GM12864 (cell line): ENCODE measurements around the gene PHRF1.

ENCODE experiments used
- DNase-seq: peaks from one replicate; pipeline ENCODE4 v3.0.0-alpha.2; 2011; ENCODE audit warnings: low read depth
- H3K4me3 ChIP-seq: 2 replicates; pipeline ENCODE4 v1.5.1; 2011; ENCODE audit warnings: mild to moderate bottlenecking, low read depth, low read length, control low read depth
- TF ChIP-seq, protein P1 (sequence below): IDR thresholded peaks from 2 replicates; pipeline ENCODE4 v1.5.1; 2011; ENCODE audit warnings: low read depth, mild to moderate bottlenecking, moderate library complexity, low read length, control low read depth, inconsistent platforms; ENCODE audit errors: missing control alignments

Gene PHRF1

DNA sequence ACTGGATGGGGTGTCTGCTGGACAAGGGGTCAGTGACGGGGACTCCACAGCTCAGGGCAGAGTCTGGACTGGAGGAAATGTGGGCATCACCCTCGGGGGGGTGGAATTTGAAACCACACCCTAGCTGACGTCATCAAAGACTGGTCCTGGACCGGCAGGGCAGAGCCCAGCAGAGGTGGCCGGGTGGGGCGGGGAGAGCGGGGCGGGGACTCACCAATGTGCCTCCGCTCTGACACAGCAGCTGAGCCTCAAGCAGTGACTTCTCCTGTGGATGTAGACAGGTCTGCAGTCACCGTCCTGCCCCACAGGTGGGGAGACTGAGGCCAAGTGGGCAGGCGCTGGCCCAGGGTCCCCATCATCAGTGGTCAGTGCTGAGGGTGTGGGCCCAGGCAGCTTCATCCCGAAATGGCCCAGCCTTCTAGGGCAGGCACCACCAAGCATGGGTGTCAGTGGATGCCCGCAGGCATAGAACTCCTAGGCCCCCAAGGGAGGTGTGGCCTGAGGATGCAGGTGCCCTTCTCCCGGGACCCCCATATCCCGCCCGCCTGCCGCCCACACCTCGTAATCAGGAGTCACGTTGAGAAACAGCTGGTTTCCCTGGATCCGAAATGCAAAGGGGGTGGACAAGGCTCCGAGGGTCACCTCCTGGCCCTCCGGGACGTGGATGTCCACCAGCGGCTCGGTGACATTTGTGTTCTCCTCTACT is 47.9 kb downstream of the PHRF1 start:
- H3K4me3 ChIP-seq = no peak overlapping the region
- TF ChIP-seq, protein P1, sequence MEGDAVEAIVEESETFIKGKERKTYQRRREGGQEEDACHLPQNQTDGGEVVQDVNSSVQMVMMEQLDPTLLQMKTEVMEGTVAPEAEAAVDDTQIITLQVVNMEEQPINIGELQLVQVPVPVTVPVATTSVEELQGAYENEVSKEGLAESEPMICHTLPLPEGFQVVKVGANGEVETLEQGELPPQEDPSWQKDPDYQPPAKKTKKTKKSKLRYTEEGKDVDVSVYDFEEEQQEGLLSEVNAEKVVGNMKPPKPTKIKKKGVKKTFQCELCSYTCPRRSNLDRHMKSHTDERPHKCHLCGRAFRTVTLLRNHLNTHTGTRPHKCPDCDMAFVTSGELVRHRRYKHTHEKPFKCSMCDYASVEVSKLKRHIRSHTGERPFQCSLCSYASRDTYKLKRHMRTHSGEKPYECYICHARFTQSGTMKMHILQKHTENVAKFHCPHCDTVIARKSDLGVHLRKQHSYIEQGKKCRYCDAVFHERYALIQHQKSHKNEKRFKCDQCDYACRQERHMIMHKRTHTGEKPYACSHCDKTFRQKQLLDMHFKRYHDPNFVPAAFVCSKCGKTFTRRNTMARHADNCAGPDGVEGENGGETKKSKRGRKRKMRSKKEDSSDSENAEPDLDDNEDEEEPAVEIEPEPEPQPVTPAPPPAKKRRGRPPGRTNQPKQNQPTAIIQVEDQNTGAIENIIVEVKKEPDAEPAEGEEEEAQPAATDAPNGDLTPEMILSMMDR = no peak
- no peak for DNase-seq

DNA sequence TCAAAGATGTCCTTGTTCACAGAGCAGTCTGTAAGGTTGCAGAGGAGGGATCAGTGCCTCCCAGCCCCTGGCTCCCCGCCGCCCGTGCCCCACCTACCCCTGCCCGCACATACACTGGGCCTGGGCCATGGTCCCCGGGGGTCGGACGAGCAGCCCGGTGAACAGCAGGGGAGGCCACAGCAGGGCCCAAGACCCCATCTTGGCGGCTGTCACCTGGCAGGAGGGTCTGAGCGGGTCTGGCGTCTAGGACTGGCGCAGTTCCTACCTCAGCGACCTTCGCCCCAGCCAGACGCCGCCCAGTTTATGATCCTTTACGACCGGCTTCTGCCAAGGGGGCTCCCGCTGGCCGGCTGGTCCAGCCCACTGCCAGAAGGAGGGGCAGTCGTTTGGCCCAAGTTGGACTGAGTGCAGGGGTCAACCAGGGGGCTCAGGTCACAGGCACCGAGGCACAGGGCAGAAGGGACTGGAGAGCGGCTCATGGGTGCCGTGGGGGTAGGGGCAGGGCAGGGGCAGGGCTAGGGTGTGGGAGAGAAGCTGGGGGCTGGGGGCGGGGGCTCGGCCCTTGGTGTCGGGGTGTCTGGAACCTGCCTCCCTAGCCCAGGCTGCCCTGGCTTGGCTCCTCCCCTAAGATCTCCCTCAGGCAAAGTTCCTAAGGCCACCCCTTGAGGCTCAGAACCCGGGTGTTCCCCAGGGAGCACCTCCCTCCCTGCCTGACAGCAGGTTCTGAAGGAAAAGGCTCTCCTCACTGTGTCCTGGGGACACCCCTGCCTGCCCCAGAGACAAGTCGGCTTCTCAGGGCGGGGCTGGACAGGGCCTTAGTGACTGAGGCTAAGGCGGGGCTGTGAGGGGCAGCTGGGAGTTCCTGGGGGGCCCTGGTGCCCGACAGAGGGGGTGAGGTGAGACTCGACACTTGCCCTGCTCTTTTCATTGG is 48.7 kb downstream of the PHRF1 start, which contains the start of gene CDHR5:
Gene CDHR5, minus strand, starts transcription at position 251 of the 931 bp plus-strand sequence. Its CDS starts 53 bp downstream, at position 198.
- no peak within 1 kb of the TSS for H3K4me3 ChIP-seq
- no peak for DNase-seq
- TF ChIP-seq, protein P1 = no peak

DNA sequence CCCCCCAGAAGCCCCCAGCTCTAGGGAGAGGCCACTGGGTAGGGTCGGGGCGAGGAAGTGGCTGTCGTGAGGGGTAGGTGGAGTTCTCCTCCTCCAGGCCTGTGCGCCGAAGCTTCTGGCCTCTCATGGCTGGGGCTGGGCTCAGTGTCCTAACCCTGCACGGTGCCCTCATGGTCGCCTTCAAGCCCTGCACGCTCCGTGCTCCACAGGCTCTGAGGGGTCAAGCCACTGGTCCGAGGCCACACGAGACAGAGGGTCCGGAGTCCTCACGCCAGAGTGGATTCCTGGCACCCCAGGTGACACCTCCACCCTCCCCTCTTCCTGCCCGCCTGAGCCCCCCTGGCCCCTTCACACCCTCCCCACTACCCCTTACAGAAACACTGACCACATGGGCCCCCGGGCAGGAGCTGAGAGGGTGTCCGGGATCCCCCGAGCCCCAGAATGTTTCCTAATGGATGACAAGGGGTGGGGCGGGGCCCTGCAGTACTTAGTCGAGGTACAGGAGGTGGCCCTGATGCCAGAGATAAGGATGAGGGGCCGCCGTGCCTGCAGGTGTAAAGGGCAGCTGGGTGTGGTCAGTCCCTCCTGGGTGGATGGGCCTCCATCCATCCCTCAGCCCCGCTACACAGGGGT is 49.5 kb downstream of the PHRF1 start:
- TF ChIP-seq, protein P1 = no peak
- no peak overlapping the region for H3K4me3 ChIP-seq
- DNase-seq = no peak

DNA sequence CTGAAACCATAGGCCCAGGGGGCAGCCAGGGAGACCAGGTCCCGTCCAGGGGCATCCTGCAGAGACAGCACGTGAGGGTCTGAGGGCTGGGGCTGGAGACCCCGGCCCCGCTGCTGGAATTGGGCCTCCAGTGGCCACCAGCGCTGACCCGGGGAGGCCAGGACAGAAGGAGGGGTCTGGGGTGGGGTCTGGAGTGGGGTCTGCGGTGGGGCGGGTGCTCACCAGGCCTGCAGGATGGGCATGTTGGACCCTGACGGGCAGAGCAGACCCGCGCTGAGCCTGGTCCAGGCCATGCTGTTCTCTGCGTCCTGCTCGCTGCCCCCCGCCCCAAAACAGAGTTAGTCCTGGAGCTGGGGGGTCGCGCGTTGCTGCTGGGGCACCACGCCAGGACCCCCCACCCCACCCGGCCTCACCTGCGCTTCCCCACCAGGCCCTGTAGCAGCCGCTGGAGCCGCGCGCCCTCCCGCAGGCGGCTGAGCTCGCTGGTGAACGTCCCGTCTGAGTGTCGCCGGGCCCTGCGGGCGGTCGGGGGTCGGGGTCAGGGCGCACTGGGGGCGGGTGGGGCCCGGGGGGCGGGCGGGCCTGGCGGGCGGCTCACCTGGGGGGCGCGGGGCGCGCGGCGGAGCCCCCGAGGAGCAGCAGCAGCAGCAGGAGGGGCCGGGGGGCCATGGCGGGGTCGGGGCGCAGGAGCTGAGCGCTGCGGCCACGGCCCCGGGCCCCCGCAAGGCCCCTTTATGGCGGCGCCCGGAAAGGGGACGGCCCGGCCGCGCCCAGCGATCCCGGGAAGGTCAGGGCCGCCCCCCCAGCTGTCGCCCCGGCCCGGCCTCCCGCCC is 50.4 kb downstream of the PHRF1 start, which contains the start of gene SCT:
Gene SCT, minus strand, starts transcription at position 707 of the 833 bp plus-strand sequence. Its CDS starts 38 bp downstream, at position 669.
- no peak within 1 kb of the TSS for H3K4me3 ChIP-seq
- no peak for DNase-seq
- TF ChIP-seq, protein P1 = no peak

DNA sequence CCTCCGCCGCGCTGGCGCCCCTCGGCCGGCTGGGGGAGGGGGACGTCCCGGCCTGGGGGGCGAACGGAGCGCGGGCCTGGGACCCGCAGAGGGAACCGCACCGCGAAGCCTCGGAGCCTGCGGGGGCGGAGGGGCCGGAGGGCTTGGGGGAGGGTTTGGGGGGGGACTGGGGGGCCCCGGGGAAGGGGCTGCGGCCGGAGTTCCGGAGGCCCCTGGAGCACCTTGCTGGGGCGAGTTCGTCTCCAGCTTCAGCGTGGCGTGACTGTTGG is 51.0 kb downstream of the PHRF1 start:
- no peak for DNase-seq
- TF ChIP-seq, protein P1 = no peak
- H3K4me3 ChIP-seq = no peak overlapping the region

DNA sequence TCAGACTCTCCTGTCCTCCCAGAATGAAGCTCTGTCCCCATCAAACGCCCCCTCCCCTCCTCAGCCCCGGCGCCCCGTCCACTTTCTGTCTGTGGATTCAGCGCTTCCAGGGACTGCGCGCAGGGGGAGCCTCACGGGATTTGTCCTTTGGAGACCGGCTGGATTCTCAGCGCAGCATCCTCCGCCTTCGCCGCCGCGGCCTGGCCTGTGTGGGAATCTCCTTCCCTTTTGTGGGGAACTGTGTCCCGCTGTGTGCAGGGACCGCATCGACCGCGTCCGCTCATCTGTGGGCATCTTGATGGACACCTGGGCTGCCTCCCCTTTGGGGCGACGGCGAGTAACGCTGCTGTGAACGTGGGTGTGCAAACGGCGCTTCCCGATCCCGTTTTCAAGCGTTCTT is 51.8 kb downstream of the PHRF1 start:
- DNase-seq = no peak
- TF ChIP-seq, protein P1 = no peak
- H3K4me3 ChIP-seq = no peak overlapping the region
